Mesodermal cell (in vitro differentiated cells): ENCODE results near the gene TRIM47.
A peak's percentile ranks its signal among the peaks of the same experiment; 100 is the strongest.

Experiments
- H3K27ac ChIP-seq: 2 replicates; pipeline ENCODE4 v1.7.0; 2013; ENCODE audit warnings: mild to moderate bottlenecking, low read depth, low read length, moderate library complexity; ENCODE audit not compliant: severe bottlenecking
- H3K36me3 ChIP-seq: 2 replicates; pipeline ENCODE4 v1.7.1; 2013; ENCODE audit warnings: mild to moderate bottlenecking, low read length, moderate library complexity; ENCODE audit not compliant: control insufficient read depth, insufficient read depth
- H3K4me1 ChIP-seq: one replicate; pipeline ENCODE4 v1.7.1; 2013; ENCODE audit warnings: mild to moderate bottlenecking, low read length; ENCODE audit not compliant: insufficient read depth, control insufficient read depth, poor library complexity, severe bottlenecking
- H3K4me3 ChIP-seq: 2 replicates; pipeline ENCODE4 v1.7.0; 2013; ENCODE audit warnings: low read length, control low read depth, mild to moderate bottlenecking; ENCODE audit not compliant: insufficient read depth, poor library complexity, severe bottlenecking; ENCODE audit errors: extremely low read depth
- H3K9me3 ChIP-seq: 2 replicates; pipeline ENCODE4 v1.7.1; 2013; ENCODE audit warnings: mild to moderate bottlenecking, low read length, moderate library complexity; ENCODE audit not compliant: control insufficient read depth
- WGBS, 2 experiments: methylation state at CpG; one replicate each; pipeline ENCODE4 v1.1.5; 2013; ENCODE audit warnings: missing lambda C conversion rate in 2 of 2; ENCODE audit not compliant: insufficient coverage in 2 of 2; 5-methylcytosine and 5-hydroxymethylcytosine counted together

The TRIM47 gene

GRCh38 chr17:75849724-75850123, 28.7 kb downstream of the TRIM47 start:
- 94 to 96% methylated on average over 9 of the region's 9 CpGs for whole genome bisulfite sequencing, 2 experiments
- Histone ChIP-seq H3K27ac (no peak overlapping the region), H3K36me3 (peaks cover 70% of the 10 kb centered on the region), H3K4me1 (peaks cover 33% of the 10 kb centered on the region), H3K9me3 (no peaks in the 10 kb centered on the region), H3K4me3 (no peak overlapping the region)

GRCh38 chr17:75849279-75849646, 29.1 kb downstream of the TRIM47 start:
- H3K4me1 ChIP-seq = peaks cover 34% of the 10 kb centered on the region
- no peaks in the 10 kb centered on the region for H3K9me3 ChIP-seq
- 96 to 97% methylated on average over 11 of the region's 11 CpGs for WGBS, 2 experiments
- H3K36me3 ChIP-seq = peaks cover 70% of the 10 kb centered on the region
- H3K4me3 ChIP-seq = no peak overlapping the region
- peak overlapping the region; percentile 62 for H3K27ac ChIP-seq

GRCh38 chr17:75848523-75849278, 29.7 kb downstream of the TRIM47 start:
- Histone ChIP-seq H3K9me3 (no peaks in the 10 kb centered on the region), H3K27ac (peak overlapping the region; percentile 62), H3K4me3 (no peak overlapping the region), H3K36me3 (peaks cover 70% of the 10 kb centered on the region), H3K4me1 (peaks cover 34% of the 10 kb centered on the region)
- WGBS, 2 experiments = 54 to 57% methylated on average over 15 to 16 of the region's 16 CpGs

- H3K36me3 ChIP-seq = peaks cover 70% of the 10 kb centered on the region
- no peak overlapping the region for H3K4me3 ChIP-seq
- 88 to 94% methylated on average over 14 to 16 of the region's 25 CpGs for WGBS, 2 experiments
- H3K9me3 ChIP-seq = no peaks in the 10 kb centered on the region
- H3K4me1 ChIP-seq = peaks cover 26% of the 10 kb centered on the region
- no peak overlapping the region for H3K27ac ChIP-seq
Measured at GRCh38 chr17:75847614-75848522, 30.5 kb downstream of the TRIM47 start.

- Histone ChIP-seq H3K4me3 (no peak overlapping the region), H3K4me1 (peaks cover 20% of the 10 kb centered on the region), H3K9me3 (no peaks in the 10 kb centered on the region), H3K36me3 (peaks cover 61% of the 10 kb centered on the region), H3K27ac (peak overlapping the region; percentile 75)
- WGBS, 2 experiments = 93 to 97% methylated on average over 32 to 33 of the region's 34 CpGs
Measured at GRCh38 chr17:75846692-75847613, 31.4 kb downstream of the TRIM47 start.

- peaks cover 20% of the 10 kb centered on the region for H3K4me1 ChIP-seq
- no peak overlapping the region for H3K4me3 ChIP-seq
- peaks cover 53% of the 10 kb centered on the region for H3K36me3 ChIP-seq
- 88 to 89% methylated on average over 13 to 16 of the region's 22 CpGs for WGBS, 2 experiments
- H3K27ac ChIP-seq = peak overlapping the region; percentile 75
- H3K9me3 ChIP-seq = no peaks in the 10 kb centered on the region
Measured at GRCh38 chr17:75845933-75846691, 32.3 kb downstream of the TRIM47 start.

- no peaks in the 10 kb centered on the region for H3K9me3 ChIP-seq
- peaks cover 20% of the 10 kb centered on the region for H3K4me1 ChIP-seq
- H3K36me3 ChIP-seq = peaks cover 43% of the 10 kb centered on the region
- WGBS, 2 experiments = 49 to 64% methylated on average over 16 to 18 of the region's 21 CpGs
- H3K4me3 ChIP-seq = no peak overlapping the region
- peak overlapping the region; percentile 75 for H3K27ac ChIP-seq
Measured at GRCh38 chr17:75845058-75845711, 33.2 kb downstream of the TRIM47 start.

GRCh38 chr17:75844530-75845057, 33.8 kb downstream of the TRIM47 start:
- no peaks in the 10 kb centered on the region for H3K9me3 ChIP-seq
- 70 to 88% methylated on average over 6 to 8 of the region's 14 CpGs for WGBS, 2 experiments
- H3K4me3 ChIP-seq = no peak overlapping the region
- H3K27ac ChIP-seq = peak overlapping the region; percentile 57
- H3K4me1 ChIP-seq = peaks cover 17% of the 10 kb centered on the region
- H3K36me3 ChIP-seq = peaks cover 38% of the 10 kb centered on the region
